K562 (cell line): ENCODE data around the gene SGPP1. TPM values are rescaled to one million over a fixed set of nuclear protein-coding genes. Genes with fewer than 3 reads are reported as not detected.

Experiments used
- DPF2 ChIP-seq: fragments of 450-650 bp; IDR thresholded peaks from 2 replicates; pipeline ENCODE4 v1.6.1; 2016
- EZH2 ChIP-seq: IDR thresholded peaks from 2 replicates; pipeline ENCODE4 v1.6.1; 2012; ENCODE audit warnings: low read depth, mild to moderate bottlenecking, inconsistent platforms, low read length, borderline replicate concordance
- MYC ChIP-seq, 2 experiments: fragments of 250-450 bp in 1 of 2; sonication (Bioruptor Pico) in 1 of 2; IDR thresholded peaks; 2 replicates each; pipeline versions ENCODE4 v1.5.1 to v1.6.1; 2012 to 2021; ENCODE audit warnings: low read depth in 2 of 2, borderline replicate concordance in 1 of 2, improper control_type of control experiment in 1 of 2, low read length in 1 of 2, mild to moderate bottlenecking in 1 of 2, moderate library complexity in 1 of 2
- NR0B1 ChIP-seq: fragments of 450-650 bp; IDR thresholded peaks from one replicate; pipeline ENCODE4 v1.6.1; 2018; ENCODE audit warnings: mild to moderate bottlenecking, moderate library complexity; ENCODE audit not compliant: partially characterized antibody
- NR2F6 ChIP-seq: fragments of 450-650 bp; formaldehyde crosslinking; IDR thresholded peaks from 2 replicates; pipeline ENCODE4 v1.4.0; 2020; ENCODE audit warnings: mild to moderate bottlenecking
- PML ChIP-seq: IDR thresholded peaks from 2 replicates; pipeline ENCODE4 v1.6.1; 2012; ENCODE audit warnings: low read length, inconsistent platforms
- PTBP1 ChIP-seq: fragments of 200-400 bp; formaldehyde crosslinking; IDR thresholded peaks from 2 replicates; pipeline ENCODE4 v1.6.1; 2017; ENCODE audit warnings: low read depth, low read length
- RB1 ChIP-seq: fragments of 450-650 bp; IDR thresholded peaks from 2 replicates; pipeline ENCODE4 v1.6.1; 2017; ENCODE audit warnings: low read depth, mild to moderate bottlenecking
- RFX1 ChIP-seq: fragments of 450-650 bp; IDR thresholded peaks from 2 replicates; pipeline ENCODE4 v1.6.1; 2016; ENCODE audit warnings: mild to moderate bottlenecking, moderate library complexity
- SAP30 ChIP-seq: fragments of 200-600 bp; sonication (generic); IDR thresholded peaks from 2 replicates; pipeline ENCODE4 v1.6.1; 2012; ENCODE audit warnings: borderline replicate concordance, low read depth, mild to moderate bottlenecking, moderate library complexity, low read length, control low read depth, inconsistent platforms; ENCODE audit not compliant: insufficient read depth, poor library complexity, severe bottlenecking
- SMAD4 ChIP-seq: fragments of 250-450 bp; sonication (Bioruptor Pico); conservative IDR thresholded peaks from 2 replicates; pipeline ENCODE4 v1.8.0; 2021; ENCODE audit warnings: inconsistent platforms, mild to moderate bottlenecking, moderate library complexity
- SMARCA4 ChIP-seq: fragments of 450-650 bp; IDR thresholded peaks from 2 replicates; pipeline ENCODE4 v1.6.1; 2016
- SPI1 ChIP-seq: IDR thresholded peaks from 2 replicates; pipeline ENCODE4 v1.6.1; 2011; ENCODE audit warnings: low read depth, low read length, control low read depth, borderline replicate concordance
- SUPT5H ChIP-seq: fragments of 450-650 bp; IDR thresholded peaks from 2 replicates; pipeline ENCODE4 v1.6.1; 2016
- TEAD4 ChIP-seq, 2 experiments: sonication (generic) in 1 of 2; formaldehyde crosslinking in 1 of 2; IDR thresholded peaks; 2 replicates each; pipeline versions ENCODE4 v1.6.1 to v1.8.0; 2012 to 2022; ENCODE audit warnings: borderline replicate concordance in 1 of 2, inconsistent platforms in 1 of 2, low read length in 1 of 2, mild to moderate bottlenecking in 1 of 2, missing genetic modification reagents in 1 of 2
- ZNF24 ChIP-seq: fragments of 450-650 bp; IDR thresholded peaks from 2 replicates; pipeline ENCODE4 v1.6.1; 2016
- ZNF785 ChIP-seq: fragments of 250-450 bp; sonication (Bioruptor Pico); IDR thresholded peaks from 2 replicates; pipeline ENCODE4 v1.4.0; 2020; ENCODE audit warnings: mild to moderate bottlenecking
- polyA plus RNA-seq, 8 experiments: library from polyadenylated mRNA; depleted of rRNA in 4 of 8; stranded (reverse) in 5 of 8; unstranded in 3 of 8; fragments of >200 nt; fragmentation: Nextera tagmentation in 2 of 8; fragmentation: Illumina TruSeq in 1 of 8; extraction: Ambion mirVana in 2 of 8; extraction: Trizol in 1 of 8; gene quantifications; 2 replicates each; pipeline versions ENCODE4 v1.2.1 to v1.2.3, GENCODE V29; 2011 to 2014; ENCODE audit warnings: inconsistent platforms in 1 of 8, missing spikeins in 1 of 8
- total RNA-seq, 7 experiments: library from RNA; depleted of rRNA in 6 of 7; stranded (reverse); fragments of >200 nt in 6 of 7; fragmentation: Illumina TruSeq in 2 of 7; extraction: Trizol in 2 of 7; gene quantifications; 2 replicates each; pipeline versions ENCODE4 v1.2.1 to v1.2.3, GENCODE V29; 2011 to 2021; ENCODE audit warnings: low replicate concordance in 1 of 7
- TF ChIP-seq, protein P1 (sequence below): fragments of 250-450 bp; sonication (Bioruptor Pico); IDR thresholded peaks from 2 replicates; pipeline ENCODE4 v1.4.0; 2020; ENCODE audit warnings: mild to moderate bottlenecking
- TF ChIP-seq, protein P2 (sequence below), 2 experiments: fragments of 450-650 bp in 1 of 2; sonication (generic) in 1 of 2; formaldehyde crosslinking in 1 of 2; IDR thresholded peaks in 1 of 2; conservative IDR thresholded peaks in 1 of 2; 2 replicates each; pipeline versions ENCODE4 v1.6.1 to v1.8.1; 2016 to 2023; ENCODE audit warnings: mild to moderate bottlenecking in 2 of 2, moderate library complexity in 2 of 2, inconsistent platforms in 1 of 2, missing genetic modification reagents in 1 of 2
- TF ChIP-seq, protein P3 (sequence below): sonication (generic); formaldehyde crosslinking; IDR thresholded peaks from 2 replicates; pipeline ENCODE4 v1.5.0; 2020; ENCODE audit warnings: missing genetic modification reagents

SGPP1 gene
- total and polyA plus RNA-seq, 9 of the 15 experiments (the other 6 are each of a cell fraction or from before 2014, with no cell fraction given): 2.2 to 7.3 (median 5.6) TPM

DNA sequence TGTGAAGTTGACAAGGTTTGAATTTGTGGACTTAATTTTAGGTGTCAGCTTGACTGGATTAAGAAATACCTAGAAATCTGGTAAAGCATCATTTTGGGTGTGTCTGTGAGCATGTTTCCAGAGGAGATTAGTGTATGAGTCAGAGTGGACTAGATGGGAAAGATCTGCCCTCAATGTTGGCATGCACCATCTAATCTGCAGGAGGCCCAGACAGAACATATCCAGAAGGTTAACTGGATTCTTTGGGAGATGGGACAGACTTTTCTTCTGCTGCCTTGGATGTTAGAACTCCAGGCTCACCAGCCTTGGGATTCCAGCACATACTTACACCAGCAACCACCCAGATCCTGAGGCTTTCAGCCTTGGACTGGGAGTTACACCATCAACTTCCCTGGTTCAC, 14.1 kb downstream of the SGPP1 start (continued):
- peak; percentile 80 for TF ChIP-seq TEAD4 (IDR thresholded peaks at IDR 0.05; ENCODE audit: low read length)
- TF ChIP-seq TEAD4 (CRISPR knock-in tag; IDR thresholded peaks at IDR 0.05; ENCODE audit: borderline replicate concordance): no peak
- TF ChIP-seq, protein P1, sequence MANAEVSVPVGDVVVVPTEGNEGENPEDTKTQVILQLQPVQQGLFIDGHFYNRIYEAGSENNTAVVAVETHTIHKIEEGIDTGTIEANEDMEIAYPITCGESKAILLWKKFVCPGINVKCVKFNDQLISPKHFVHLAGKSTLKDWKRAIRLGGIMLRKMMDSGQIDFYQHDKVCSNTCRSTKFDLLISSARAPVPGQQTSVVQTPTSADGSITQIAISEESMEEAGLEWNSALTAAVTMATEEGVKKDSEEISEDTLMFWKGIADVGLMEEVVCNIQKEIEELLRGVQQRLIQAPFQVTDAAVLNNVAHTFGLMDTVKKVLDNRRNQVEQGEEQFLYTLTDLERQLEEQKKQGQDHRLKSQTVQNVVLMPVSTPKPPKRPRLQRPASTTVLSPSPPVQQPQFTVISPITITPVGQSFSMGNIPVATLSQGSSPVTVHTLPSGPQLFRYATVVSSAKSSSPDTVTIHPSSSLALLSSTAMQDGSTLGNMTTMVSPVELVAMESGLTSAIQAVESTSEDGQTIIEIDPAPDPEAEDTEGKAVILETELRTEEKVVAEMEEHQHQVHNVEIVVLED (CRISPR knock-in tag): no peak
- TF ChIP-seq MYC (IDR thresholded peaks at IDR 0.05; ENCODE audit: low read depth, low read length): no peak
- TF ChIP-seq MYC (CRISPR knock-in tag; IDR thresholded peaks at IDR 0.05; ENCODE audit: borderline replicate concordance, low read depth): no peak
- TF ChIP-seq SAP30: no peak
- no peak for TF ChIP-seq SUPT5H
- no peak for TF ChIP-seq RFX1
- no peak for TF ChIP-seq NR0B1
- TF ChIP-seq ZNF24: no peak
- peak; percentile 79 for TF ChIP-seq SMARCA4
- TF ChIP-seq SMAD4: no peak
- TF ChIP-seq PTBP1: no peak
- TF ChIP-seq, protein P2, sequence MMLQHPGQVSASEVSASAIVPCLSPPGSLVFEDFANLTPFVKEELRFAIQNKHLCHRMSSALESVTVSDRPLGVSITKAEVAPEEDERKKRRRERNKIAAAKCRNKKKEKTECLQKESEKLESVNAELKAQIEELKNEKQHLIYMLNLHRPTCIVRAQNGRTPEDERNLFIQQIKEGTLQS (IDR thresholded peaks at IDR 0.05): peak; percentile 62; the same call in 1 of the 2 replicates
- TF ChIP-seq, protein P2 (CRISPR knock-in tag; conservative IDR thresholded peaks at IDR 0.05): no peak
- no peak for TF ChIP-seq SPI1
- peak; percentile 78 for TF ChIP-seq DPF2
- TF ChIP-seq, protein P3, sequence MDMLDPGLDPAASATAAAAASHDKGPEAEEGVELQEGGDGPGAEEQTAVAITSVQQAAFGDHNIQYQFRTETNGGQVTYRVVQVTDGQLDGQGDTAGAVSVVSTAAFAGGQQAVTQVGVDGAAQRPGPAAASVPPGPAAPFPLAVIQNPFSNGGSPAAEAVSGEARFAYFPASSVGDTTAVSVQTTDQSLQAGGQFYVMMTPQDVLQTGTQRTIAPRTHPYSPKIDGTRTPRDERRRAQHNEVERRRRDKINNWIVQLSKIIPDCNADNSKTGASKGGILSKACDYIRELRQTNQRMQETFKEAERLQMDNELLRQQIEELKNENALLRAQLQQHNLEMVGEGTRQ (CRISPR knock-in tag): no peak
- TF ChIP-seq NR2F6 (CRISPR knock-in tag): no peak
- peak; percentile 52; the same call in 1 of the 2 replicates for TF ChIP-seq PML
- TF ChIP-seq RB1: no peak
- TF ChIP-seq EZH2: no peak
- TF ChIP-seq ZNF785 (CRISPR knock-in tag): no peak
